ENCODE results near the gene KLK3.

GRCh38 chr19:50837300-50837699 lies 17.4 kb upstream of the KLK3 start:
- TF ChIP-seq CTCF (IDR thresholded peaks at IDR 0.05) (no peak), POLR2A (IDR thresholded peaks at IDR 0.05) (no peak), POLR2AphosphoS5 (IDR thresholded peaks at IDR 0.05; ENCODE audit: insufficient read depth in 1 of 2, low read depth in 1 of 2) (no peak)

All from vagina (tissue), 2 donors.